H7 (cell line): ENCODE data around the gene OR2L13. TPM values are rescaled to one million over a fixed set of nuclear protein-coding genes. Genes with fewer than 3 reads are reported as not detected.

Source experiments
- DNase-seq: peaks from one replicate; pipeline ENCODE4 v3.0.0; 2012
- H3K27me3 ChIP-seq: 2 replicates; pipeline ENCODE4 v1.6.0; 2011; ENCODE audit warnings: mild to moderate bottlenecking, low read length; ENCODE audit not compliant: control insufficient read depth, insufficient read depth
- H3K36me3 ChIP-seq: replicated peaks from 2 replicates; pipeline ENCODE4 v1.5.1; 2011; ENCODE audit warnings: low read length; ENCODE audit not compliant: control insufficient read depth, insufficient read depth
- H3K4me3 ChIP-seq: 2 replicates; pipeline ENCODE4 v1.5.1; 2011; ENCODE audit warnings: low read depth, mild to moderate bottlenecking, control low read depth, low read length, moderate library complexity; ENCODE audit not compliant: insufficient read depth
- total RNA-seq: library from RNA; depleted of rRNA; stranded (reverse); fragments of >200 nt; shearing (Covaris generic); gene quantifications from 2 replicates; pipeline ENCODE4 v1.2.3, GENCODE V29; 2014; rRNA removed

Gene OR2L13
- total RNA-seq, 1 experiment from 2014 or later = not detected

- no peaks in the 10 kb centered on the region for H3K36me3 ChIP-seq
- H3K4me3 ChIP-seq = no peak overlapping the region
- no peak for DNase-seq
- no peaks in the 10 kb centered on the region for H3K27me3 ChIP-seq
Measured at GRCh38 chr1:248143311-248143710, 48.3 kb downstream of the OR2L13 start.

GRCh38 chr1:248144513-248145198 lies 49.7 kb downstream of the OR2L13 start, which contains the start of gene OR2M5:
OR2M5 (plus strand) TSS chr1:248145148; CDS start chr1:248145148, 0 bp downstream.
- no peak for DNase-seq
- H3K4me3 ChIP-seq = no peak within 1 kb of the TSS
- H3K36me3 ChIP-seq = no peaks in the 10 kb centered on the region
- H3K27me3 ChIP-seq = no peaks in the 10 kb centered on the region

Other genes with a start within 250 kb of the OR2L13 start
- 0.04 and 0.10 TPM in 2 replicates for gene TRIM58, start 238.0 kb upstream of the OR2L13 start, total RNA-seq
- gene OR2W3, start 199.6 kb upstream of the OR2L13 start, total RNA-seq = not detected in 2 replicates
- gene OR2T8, start 174.9 kb upstream of the OR2L13 start, total RNA-seq = not detected in 2 replicates
- not detected in 2 replicates for gene OR2AJ1, start 170.3 kb upstream of the OR2L13 start, total RNA-seq
- gene OR2L8, start 146.3 kb upstream of the OR2L13 start, total RNA-seq = not detected in 2 replicates
- not detected in 2 replicates for gene OR2AK2, start 130.0 kb upstream of the OR2L13 start, total RNA-seq
- not detected in 2 replicates for gene OR2L5, start 81.5 kb upstream of the OR2L13 start, total RNA-seq
- gene OR2L2, start 65.1 kb upstream of the OR2L13 start, total RNA-seq = not detected in 2 replicates
- not detected in 2 replicates for gene OR2L3, start 48.3 kb upstream of the OR2L13 start, total RNA-seq
- not detected in 2 replicates for gene OR2M5, start 50.0 kb downstream of the OR2L13 start, total RNA-seq
- gene OR2M2, start 79.6 kb downstream of the OR2L13 start, total RNA-seq = not detected in 2 replicates
- not detected in 2 replicates for gene OR2M3, start 102.1 kb downstream of the OR2L13 start, total RNA-seq
- not detected in 2 replicates for gene OR2M4, start 136.2 kb downstream of the OR2L13 start, total RNA-seq
- not detected in 2 replicates for gene OR2T33, start 182.8 kb downstream of the OR2L13 start, total RNA-seq
- not detected in 2 replicates for gene OR2T12, start 208.2 kb downstream of the OR2L13 start, total RNA-seq
- not detected in 2 replicates for gene OR2M7, start 229.4 kb downstream of the OR2L13 start, total RNA-seq